ENCODE results near the gene SND1.

Gene SND1

GRCh38 chr7:128003167-128003566 lies 351.2 kb downstream of the SND1 start (continued):
- no peak for TF ChIP-seq ZFP3 (tag by site-specific recombination; IDR thresholded peaks at IDR 0.05; ENCODE audit: low read depth)

- no peaks in the 10 kb centered on the region for H3K36me3 ChIP-seq (ENCODE audit: control insufficient read depth in 2 of 2, insufficient read depth in 1 of 2, low read length in 2 of 2)
- CTCF ChIA-PET: interaction anchor here (0.6 kb wide), 1 partner anchor 178 kb away, joined by 3 read pairs; no protein-coding TSS in a partner anchor
Observed at GRCh38 chr7:128003787-128004186, 351.8 kb downstream of the SND1 start.

GRCh38 chr7:128004623-128005022 lies 352.6 kb downstream of the SND1 start:
- no peaks in the 10 kb centered on the region for H3K4me1 ChIP-seq (ENCODE audit: control insufficient read depth, insufficient read depth, low read length)
- no peaks in the 10 kb centered on the region for H3K9me3 ChIP-seq (ENCODE audit: control insufficient read depth, insufficient read depth, low read depth, low read length)
- H3K36me3 ChIP-seq (ENCODE audit: control insufficient read depth in 2 of 2, insufficient read depth in 1 of 2, low read length in 2 of 2): no peaks in the 10 kb centered on the region
- ChIA-PET CTCF (interaction anchor here (0.7 kb wide), 1 partner anchor 259 kb away, joined by 4 read pairs; no protein-coding TSS in a partner anchor), POLR2A (no interaction called here)
- no peak overlapping the region for H3K27ac ChIP-seq (ENCODE audit: extremely low read depth, low read depth, low read length)
- H3K4me3 ChIP-seq (ENCODE audit: low read depth, low read length): no peak overlapping the region
- no peak for TF ChIP-seq ZNF629 (tag by site-specific recombination; IDR thresholded peaks at IDR 0.05)
- no peak for TF ChIP-seq ZIC2 (tag by site-specific recombination; IDR thresholded peaks at IDR 0.05)
- no peak for TF ChIP-seq HOXA7 (CRISPR knock-in tag; IDR thresholded peaks at IDR 0.05; ENCODE audit: borderline replicate concordance)
- TF ChIP-seq GLI2 (tag by site-specific recombination; IDR thresholded peaks at IDR 0.05; ENCODE audit: borderline replicate concordance, low read depth): no peak
- no peak for TF ChIP-seq ZNF398 (tag by site-specific recombination; IDR thresholded peaks at IDR 0.05)
- TF ChIP-seq PRDM10 (tag by site-specific recombination; IDR thresholded peaks at IDR 0.05): no peak
- TF ChIP-seq SETDB1 (IDR thresholded peaks at IDR 0.05; ENCODE audit: insufficient read length, low read length): no peak
- TF ChIP-seq ZNF394 (tag by site-specific recombination; IDR thresholded peaks at IDR 0.05; ENCODE audit: borderline replicate concordance): no peak
- no peak for TF ChIP-seq EGR2 (tag by site-specific recombination; IDR thresholded peaks at IDR 0.05; ENCODE audit: low read depth)

More at GRCh38 chr7:128003787-128004186, 351.8 kb downstream of the SND1 start:
- TF ChIP-seq HOXD13 (CRISPR knock-in tag; IDR thresholded peaks at IDR 0.05; ENCODE audit: borderline replicate concordance): no peak
- TF ChIP-seq ZNF701 (tag by site-specific recombination; IDR thresholded peaks at IDR 0.05): no peak
- no peak for TF ChIP-seq ZBTB26 (tag by site-specific recombination; optimal IDR thresholded peaks at IDR 0.05)
- TF ChIP-seq ZNF792 (tag by site-specific recombination; IDR thresholded peaks at IDR 0.05): no peak
- TF ChIP-seq ZNF658 (tag by site-specific recombination; IDR thresholded peaks at IDR 0.05): no peak
- no peak for TF ChIP-seq ZNF112 (tag by site-specific recombination; IDR thresholded peaks at IDR 0.05)
- TF ChIP-seq ZNF280C (tag by site-specific recombination; IDR thresholded peaks at IDR 0.05): no peak
- no peak for TF ChIP-seq KLF8 (tag by site-specific recombination; IDR thresholded peaks at IDR 0.05)
- TF ChIP-seq ZNF610 (tag by site-specific recombination; IDR thresholded peaks at IDR 0.05; ENCODE audit: borderline replicate concordance): no peak
- no peak for TF ChIP-seq ZNF513 (tag by site-specific recombination; IDR thresholded peaks at IDR 0.05)
- Histone ChIP-seq H3K27ac (ENCODE audit: extremely low read depth, low read depth, low read length) (no peak overlapping the region), H3K4me1 (ENCODE audit: control insufficient read depth, insufficient read depth, low read length) (no peaks in the 10 kb centered on the region), H3K9me3 (ENCODE audit: control insufficient read depth, insufficient read depth, low read depth, low read length) (no peaks in the 10 kb centered on the region), H3K4me3 (ENCODE audit: low read depth, low read length) (no peak overlapping the region)
- POLR2A ChIA-PET: no interaction called here
